ENCODE measurements around the gene DUSP5.

DNA sequence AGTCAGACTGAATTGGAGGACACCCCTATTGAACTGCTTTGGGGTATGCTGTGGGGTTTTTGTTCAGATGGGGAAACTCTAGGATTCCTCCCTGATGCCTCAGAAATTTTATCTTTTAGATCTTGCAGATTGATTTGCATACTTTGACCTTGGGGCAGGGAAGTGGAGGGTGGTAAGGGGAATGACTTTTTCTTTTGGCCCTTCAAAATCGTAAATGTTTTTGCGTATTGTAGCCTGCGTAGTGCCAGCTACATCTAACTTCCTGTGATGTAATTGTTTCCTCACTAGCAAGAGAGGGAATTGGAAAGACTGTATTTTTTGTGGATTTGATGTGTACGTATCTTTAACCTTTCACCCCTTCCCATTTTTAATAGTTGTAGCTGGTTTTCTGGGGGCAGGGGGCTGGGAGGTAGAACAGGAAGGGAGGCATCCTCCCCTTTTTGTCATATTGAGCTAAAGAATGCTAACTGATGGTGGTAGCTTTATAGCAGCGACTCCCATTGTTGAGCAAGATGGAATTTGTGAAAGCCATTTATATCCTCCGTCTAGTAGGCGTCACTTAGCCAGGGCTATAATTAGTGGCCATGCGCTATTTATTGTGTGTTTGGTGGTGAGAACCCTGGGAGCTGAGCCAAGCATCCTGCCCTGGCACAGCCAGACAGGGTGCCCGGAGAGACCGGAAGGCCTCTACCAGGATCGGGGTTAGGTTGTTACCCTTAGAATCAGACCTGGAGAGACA, 11.3 kb downstream of the DUSP5 start:
- no peak for TF ChIP-seq POLR2A (IDR thresholded peaks at IDR 0.05; ENCODE audit: low read length)
- no peak for TF ChIP-seq GATA1 (IDR thresholded peaks at IDR 0.05; ENCODE audit: low read depth, low read length)
